PC-3 (cell line): ENCODE measurements around the gene UBE2G1. TPM values are rescaled to one million over a fixed set of nuclear protein-coding genes. Genes with fewer than 3 reads are reported as not detected.

Experiments used
- ATAC-seq: fragments of 200-7000 bp; cut with Tn5 transposase; 2 replicates; pipeline ENCODE4 v1.9.1; 2020; ENCODE audit warnings: mild to moderate bottlenecking, moderate library complexity
- BruUV-seq: library from RNA; stranded (reverse); fragments of 400-500 nt; replicated peaks from 2 replicates; lab custom pipeline; 2021; lab: Mats Ljungman, UMichigan
- CTCF ChIA-PET: fragments of 300-600 bp; sonication (Branson Sonifier 250); formaldehyde crosslinking; loops from one replicate; lab custom pipeline; 2022; ENCODE audit warnings: antibody characterized with exemption; lab: Charles Lee
- POLR2A ChIA-PET: fragments of 300-600 bp; sonication (Branson Sonifier 250); formaldehyde crosslinking; loops from one replicate; lab custom pipeline; 2022; ENCODE audit warnings: antibody characterized with exemption; ENCODE audit not compliant: unreplicated experiment; lab: Charles Lee
- DNase-seq: peaks from one replicate; pipeline ENCODE4 v3.0.0-alpha.2; 2015
- H2AFZ ChIP-seq: fragments of 300-600 bp; sonication (generic); 2 replicates; pipeline ENCODE4 v1.6.0; 2016; ENCODE audit warnings: antibody characterized with exemption, low read length
- H3F3A ChIP-seq: fragments of 300-600 bp; sonication (generic); one replicate; pipeline ENCODE4 v1.6.0; 2017; ENCODE audit warnings: antibody characterized with exemption, low read length, control low read depth, mild to moderate bottlenecking; ENCODE audit not compliant: unreplicated experiment
- H3K27ac ChIP-seq: fragments of 300-600 bp; sonication (generic); 2 replicates; pipeline ENCODE4 v1.5.1; 2016; ENCODE audit warnings: mild to moderate bottlenecking, low read length
- H3K27me3 ChIP-seq: fragments of 300-600 bp; sonication (generic); 2 replicates; pipeline ENCODE4 v1.6.1; 2016; ENCODE audit warnings: low read length, mixed read lengths
- H3K36me3 ChIP-seq: fragments of 300-600 bp; sonication (generic); 2 replicates; pipeline ENCODE4 v1.6.1; 2016; ENCODE audit warnings: low read depth, mixed run types, low read length, mixed read lengths
- H3K4me1 ChIP-seq: fragments of 300-600 bp; sonication (generic); 2 replicates; pipeline ENCODE4 v1.5.1; 2016; ENCODE audit warnings: low read length; ENCODE audit not compliant: insufficient read depth
- H3K4me2 ChIP-seq: fragments of 300-600 bp; sonication (generic); 2 replicates; pipeline ENCODE4 v1.6.0; 2016; ENCODE audit warnings: low read length
- H3K4me3 ChIP-seq: fragments of 300-600 bp; sonication (generic); 2 replicates; pipeline ENCODE4 v1.5.1; 2016; ENCODE audit warnings: mild to moderate bottlenecking, low read length, mixed read lengths
- H3K79me2 ChIP-seq: fragments of 300-600 bp; sonication (generic); 2 replicates; pipeline ENCODE4 v1.6.1; 2017; ENCODE audit warnings: low read length, mixed read lengths
- H3K9ac ChIP-seq: fragments of 300-600 bp; sonication (generic); 2 replicates; pipeline ENCODE4 v1.6.0; 2016; ENCODE audit warnings: mild to moderate bottlenecking, low read length
- H3K9me2 ChIP-seq: fragments of 300-600 bp; sonication (generic); replicated peaks from 2 replicates; pipeline ENCODE4 v1.6.1; 2016; ENCODE audit warnings: mixed run types, low read length, mixed read lengths
- H3K9me3 ChIP-seq: fragments of 300-600 bp; sonication (generic); 2 replicates; pipeline ENCODE4 v1.6.1; 2016; ENCODE audit warnings: low read length, mixed read lengths
- H4K20me1 ChIP-seq: fragments of 300-600 bp; sonication (generic); 2 replicates; pipeline ENCODE4 v1.6.1; 2016; ENCODE audit warnings: low read length, mixed read lengths
- CTCF ChIP-seq: fragments of 300-600 bp; sonication (generic); conservative IDR thresholded peaks from 2 replicates; pipeline ENCODE4 v1.5.1; 2017; ENCODE audit warnings: antibody characterized with exemption, low read depth, mild to moderate bottlenecking, low read length
- EZH2 ChIP-seq: fragments of 300-600 bp; sonication (generic); IDR thresholded peaks from one replicate; pipeline ENCODE4 v1.6.1; 2017; ENCODE audit warnings: antibody characterized with exemption, mild to moderate bottlenecking, low read length; ENCODE audit not compliant: unreplicated experiment
- EZH2phosphoT487 ChIP-seq: fragments of 300-600 bp; sonication (generic); IDR thresholded peaks from 2 replicates; pipeline ENCODE4 v1.6.1; 2018; ENCODE audit warnings: mild to moderate bottlenecking, antibody characterized with exemption, low read length, borderline replicate concordance
- intact Hi-C: fragments of 100-400 bp; cut with micrococcal nuclease; formaldehyde crosslinking; loops from 2 replicates; pipeline ENCODE4 v1.9.0; 2023
- total RNA-seq: library from RNA; depleted of rRNA; stranded (reverse); fragments of >200 nt; gene quantifications from 2 replicates; pipeline ENCODE4 v1.2.3, GENCODE V29; 2014

Gene UBE2G1
- total RNA-seq, 1 experiment from 2014 or later = 35.8 TPM

DNA sequence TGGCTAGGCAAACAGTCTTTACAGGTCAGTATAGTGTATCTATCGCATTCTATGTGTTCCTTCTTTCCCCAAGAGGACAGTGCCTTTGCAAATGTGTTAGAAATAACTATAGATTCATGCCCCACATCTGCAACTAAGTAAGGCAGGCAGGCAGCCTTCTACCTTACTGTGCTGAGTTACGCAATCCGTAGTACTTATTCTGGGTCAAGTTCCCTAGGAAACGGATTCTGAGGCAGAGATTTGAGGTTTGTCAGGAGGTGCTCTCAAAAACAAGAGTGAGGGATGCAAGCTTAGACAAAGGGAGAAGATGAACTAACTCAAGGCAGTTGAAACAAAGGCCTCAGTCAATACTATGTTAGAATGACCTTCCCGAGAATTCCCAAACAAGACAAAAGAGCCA lies 90.0 kb downstream of the UBE2G1 start:
- no peak overlapping the region for H2AFZ ChIP-seq
- intact Hi-C loops = no loop called here
- H3K79me2 ChIP-seq = no peaks in the 10 kb centered on the region
- ChIA-PET CTCF (no interaction called here), POLR2A (no interaction called here)
- no peak for DNase-seq
- peaks cover 4% of the 10 kb centered on the region; the same call in 1 of the 2 replicates for H3K36me3 ChIP-seq
- BruUV-seq = no TSS peak
- H4K20me1 ChIP-seq = no peaks in the 10 kb centered on the region
- H3K9me2 ChIP-seq = no peaks in the 10 kb centered on the region
- no peak overlapping the region for H3K4me3 ChIP-seq
- H3K9ac ChIP-seq = no peak overlapping the region
- no peak for ATAC-seq
- H3K4me2 ChIP-seq = no peak overlapping the region
- H3K27me3 ChIP-seq = no peaks in the 10 kb centered on the region
- no peak overlapping the region for H3K27ac ChIP-seq
- no peaks in the 10 kb centered on the region for H3F3A ChIP-seq
- TF ChIP-seq EZH2phosphoT487 = no peak
- no peak for TF ChIP-seq EZH2
- no peak for TF ChIP-seq CTCF
- no peaks in the 10 kb centered on the region for H3K4me1 ChIP-seq
- H3K9me3 ChIP-seq = no peaks in the 10 kb centered on the region

- H3K4me2 ChIP-seq = no peak overlapping the region
- TF ChIP-seq EZH2phosphoT487 (no peak), EZH2 (no peak), CTCF (no peak)
- no peaks in the 10 kb centered on the region for H3K79me2 ChIP-seq
- no peaks in the 10 kb centered on the region for H3F3A ChIP-seq
- H3K9ac ChIP-seq = no peak overlapping the region
- no peaks in the 10 kb centered on the region; the same call in 1 of the 2 replicates for H3K36me3 ChIP-seq
- H3K9me2 ChIP-seq = no peaks in the 10 kb centered on the region
- no peaks in the 10 kb centered on the region for H3K9me3 ChIP-seq
- H3K4me3 ChIP-seq = no peak overlapping the region
- H3K4me1 ChIP-seq = no peaks in the 10 kb centered on the region
- ChIA-PET POLR2A (no interaction called here), CTCF (no interaction called here)
- BruUV-seq = no TSS peak
- no peak overlapping the region for H2AFZ ChIP-seq
- H4K20me1 ChIP-seq = no peaks in the 10 kb centered on the region
- H3K27ac ChIP-seq = no peak overlapping the region
- H3K27me3 ChIP-seq = no peaks in the 10 kb centered on the region
- ATAC-seq (no peak), DNase-seq (no peak)
- intact Hi-C loops = no loop called here
These were observed 93.5 kb downstream of the UBE2G1 start for GRCh38 chr17:4272972-4273368.

DNA sequence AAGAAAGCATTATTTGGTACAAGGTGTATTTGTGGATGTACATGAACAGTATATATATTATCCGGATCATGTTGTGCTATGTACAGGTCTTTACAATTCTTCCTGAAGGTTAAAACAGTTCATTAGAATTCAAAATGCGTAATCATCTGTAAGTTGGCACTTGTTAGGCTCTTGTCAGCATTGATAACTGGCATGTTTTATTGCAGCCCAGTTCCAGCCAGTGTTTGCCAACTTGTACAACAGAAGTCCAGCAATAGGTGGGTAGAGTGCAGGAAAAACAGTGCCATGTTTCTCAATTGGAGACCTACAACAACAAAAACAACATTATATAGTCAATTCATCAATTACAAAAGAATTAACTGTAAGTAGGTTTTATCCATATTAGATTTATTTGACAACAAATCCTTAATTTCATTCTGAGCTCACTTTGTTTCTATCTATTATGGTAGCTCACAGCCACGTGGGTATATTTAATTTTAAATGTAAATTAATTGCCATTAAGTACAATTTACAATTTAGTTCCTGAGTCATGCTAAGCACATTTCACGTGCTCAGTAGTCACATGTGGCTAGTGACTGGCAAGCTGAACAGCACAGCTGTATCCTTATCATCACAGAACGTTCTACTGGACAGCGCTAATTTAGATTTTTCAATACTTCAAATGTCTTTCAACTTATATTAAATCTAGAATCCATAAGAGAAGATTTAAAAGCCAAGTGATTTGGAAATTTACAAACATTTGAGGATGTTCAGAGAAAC lies 94.1 kb downstream of the UBE2G1 start:
- Histone ChIP-seq H3K4me1 (no peaks in the 10 kb centered on the region), H4K20me1 (no peaks in the 10 kb centered on the region), H2AFZ (no peak overlapping the region), H3F3A (no peaks in the 10 kb centered on the region), H3K9me3 (no peaks in the 10 kb centered on the region), H3K9me2 (no peaks in the 10 kb centered on the region), H3K27ac (no peak overlapping the region), H3K36me3 (no peaks in the 10 kb centered on the region; the same call in none of the 2 replicates), H3K4me3 (no peak overlapping the region), H3K27me3 (no peaks in the 10 kb centered on the region), H3K4me2 (no peak overlapping the region), H3K79me2 (no peaks in the 10 kb centered on the region), H3K9ac (no peak overlapping the region)
- TF ChIP-seq CTCF (no peak), EZH2 (no peak), EZH2phosphoT487 (no peak)
- CTCF ChIA-PET = interaction anchor here (0.8 kb wide), 1 partner anchor 141 kb away, joined by 3 read pairs; no protein-coding TSS in a partner anchor
- no TSS peak for BruUV-seq
- ATAC-seq = no peak
- DNase-seq = no peak
- POLR2A ChIA-PET = no interaction called here
- intact Hi-C loops = no loop called here
